Upper lobe of left lung (tissue), 4 donors: ENCODE results near the gene PPM1L.

ENCODE experiments used
- CTCF ChIP-seq, 6 experiments: fragments of 450-650 bp in 4 of 6; fragments of 200-600 bp in 2 of 6; sonication (generic) in 2 of 6; IDR thresholded peaks; one replicate each; pipeline ENCODE4 v1.5.1; 2016 to 2019; ENCODE audit warnings: antibody characterized with exemption in 6 of 6
- EP300 ChIP-seq, 4 donors: sonication (generic); formaldehyde crosslinking; IDR thresholded peaks; one replicate each; pipeline ENCODE4 v1.5.1; 2017; ENCODE audit warnings: antibody characterized with exemption in 4 of 4, control low read depth in 2 of 4
- POLR2A ChIP-seq, 4 donors: fragments of 450-650 bp; IDR thresholded peaks; one replicate each; pipeline ENCODE4 v1.5.1; 2016 to 2017; ENCODE audit warnings: antibody characterized with exemption in 4 of 4, mild to moderate bottlenecking in 2 of 4
- POLR2AphosphoS5 ChIP-seq, 2 donors: sonication (generic); formaldehyde crosslinking; IDR thresholded peaks; one replicate each; pipeline ENCODE4 v1.5.1; 2017; ENCODE audit warnings: antibody characterized with exemption in 2 of 2

- no peak for TF ChIP-seq CTCF (IDR thresholded peaks at IDR 0.05)
- TF ChIP-seq POLR2A (IDR thresholded peaks at IDR 0.05), result no peak
- TF ChIP-seq EP300 (IDR thresholded peaks at IDR 0.05), result no peak
- TF ChIP-seq POLR2AphosphoS5 (IDR thresholded peaks at IDR 0.05), result no peak
Measured at GRCh38 chr3:160948273-160948672, 192.2 kb downstream of the PPM1L start.
